Body of pancreas (tissue), 4 donors: ENCODE data around the gene DNAJC19.

ENCODE experiments used
- POLR2A ChIP-seq, 3 donors: fragments of 450-650 bp; IDR thresholded peaks; one replicate each; pipeline ENCODE4 v1.6.1; 2016; ENCODE audit warnings: antibody characterized with exemption in 3 of 3, mild to moderate bottlenecking in 2 of 3
- TF ChIP-seq, protein P1 (sequence below), 7 experiments: fragments of 450-650 bp in 4 of 7; fragments of 200-600 bp in 3 of 7; sonication (generic) in 3 of 7; IDR thresholded peaks; one replicate each; pipeline ENCODE4 v1.5.1; 2016 to 2019; ENCODE audit warnings: antibody characterized with exemption in 7 of 7

DNA sequence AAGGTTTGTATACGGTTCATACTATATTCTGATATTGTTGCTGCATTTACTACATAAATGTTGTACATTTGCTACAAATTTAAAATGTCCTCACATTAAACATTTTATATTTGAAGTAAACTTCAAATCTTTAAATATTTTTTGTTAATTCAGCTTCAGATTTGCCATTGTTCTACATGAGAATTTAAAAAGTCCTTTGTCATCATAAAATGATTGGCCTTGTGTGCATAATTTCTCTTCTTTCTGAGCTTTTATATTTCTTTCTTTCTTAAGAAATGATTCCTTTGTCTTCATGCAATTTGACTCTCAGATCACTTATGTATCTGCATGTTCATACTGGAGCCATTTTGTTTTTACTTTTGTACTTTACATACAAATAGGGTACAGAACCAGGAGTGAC, 28.0 kb downstream of the DNAJC19 start:
- TF ChIP-seq, protein P1, sequence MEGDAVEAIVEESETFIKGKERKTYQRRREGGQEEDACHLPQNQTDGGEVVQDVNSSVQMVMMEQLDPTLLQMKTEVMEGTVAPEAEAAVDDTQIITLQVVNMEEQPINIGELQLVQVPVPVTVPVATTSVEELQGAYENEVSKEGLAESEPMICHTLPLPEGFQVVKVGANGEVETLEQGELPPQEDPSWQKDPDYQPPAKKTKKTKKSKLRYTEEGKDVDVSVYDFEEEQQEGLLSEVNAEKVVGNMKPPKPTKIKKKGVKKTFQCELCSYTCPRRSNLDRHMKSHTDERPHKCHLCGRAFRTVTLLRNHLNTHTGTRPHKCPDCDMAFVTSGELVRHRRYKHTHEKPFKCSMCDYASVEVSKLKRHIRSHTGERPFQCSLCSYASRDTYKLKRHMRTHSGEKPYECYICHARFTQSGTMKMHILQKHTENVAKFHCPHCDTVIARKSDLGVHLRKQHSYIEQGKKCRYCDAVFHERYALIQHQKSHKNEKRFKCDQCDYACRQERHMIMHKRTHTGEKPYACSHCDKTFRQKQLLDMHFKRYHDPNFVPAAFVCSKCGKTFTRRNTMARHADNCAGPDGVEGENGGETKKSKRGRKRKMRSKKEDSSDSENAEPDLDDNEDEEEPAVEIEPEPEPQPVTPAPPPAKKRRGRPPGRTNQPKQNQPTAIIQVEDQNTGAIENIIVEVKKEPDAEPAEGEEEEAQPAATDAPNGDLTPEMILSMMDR (IDR thresholded peaks at IDR 0.05): no peak
- no peak for TF ChIP-seq POLR2A (IDR thresholded peaks at IDR 0.05)
